Testis (tissue), 2 donors: ENCODE data around the gene EXD3.
"Not testable (repeated sequence)": the region's sequence is repeated elsewhere in the genome, so short reads cannot be mapped to it uniquely, and the experiment has no call there.

Experiments used
- CTCF ChIP-seq, 3 experiments: fragments of 450-650 bp in 2 of 3; fragments of 200-600 bp in 1 of 3; sonication (generic) in 1 of 3; IDR thresholded peaks; one replicate each; pipeline ENCODE4 v1.5.1; 2016 to 2019; ENCODE audit warnings: antibody characterized with exemption in 3 of 3, mild to moderate bottlenecking in 2 of 3, moderate library complexity in 1 of 3
- POLR2A ChIP-seq: fragments of 450-650 bp; IDR thresholded peaks from one replicate; pipeline ENCODE4 v1.6.1; 2017; ENCODE audit warnings: antibody characterized with exemption, mild to moderate bottlenecking, moderate library complexity

DNA sequence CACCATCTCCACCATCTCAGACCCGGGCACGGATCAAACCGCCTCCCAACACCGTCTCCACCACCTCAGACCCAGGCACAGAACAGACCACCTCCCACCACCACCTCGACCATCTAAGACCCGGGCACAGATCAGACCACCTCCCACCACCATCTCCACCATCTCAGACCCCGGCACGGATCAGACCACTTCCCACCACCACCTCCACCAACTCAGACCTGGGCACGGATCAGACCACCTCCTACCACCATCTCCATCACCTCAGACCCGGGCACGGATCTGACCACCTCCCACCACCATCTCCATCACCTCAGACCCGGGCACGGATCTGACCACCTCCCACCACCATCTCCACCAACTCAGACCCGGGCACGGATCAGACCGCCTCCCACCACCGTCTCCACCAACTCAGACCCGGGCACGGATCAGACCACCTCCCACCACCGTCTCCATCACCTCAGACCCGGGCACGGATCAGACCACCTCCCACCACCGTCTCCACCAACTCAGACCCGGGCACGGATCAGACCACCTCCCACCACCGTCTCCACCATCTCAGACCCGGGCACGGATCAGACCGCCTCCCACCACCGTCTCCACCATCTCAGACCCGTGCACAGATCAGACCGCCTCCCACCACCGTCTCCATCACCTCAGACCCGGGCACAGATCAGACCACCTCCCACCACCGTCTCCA lies 43.6 kb upstream of the EXD3 start:
- TF ChIP-seq CTCF (IDR thresholded peaks at IDR 0.05); POLR2A: not testable (repeated sequence)
